Uterus (tissue), 2 donors: ENCODE results near the gene CACNA2D1.

ENCODE experiments used
- CTCF ChIP-seq, 4 experiments: fragments of 200-600 bp in 2 of 4; fragments of 450-650 bp in 2 of 4; sonication (generic) in 2 of 4; IDR thresholded peaks; one replicate each; pipeline ENCODE4 v1.5.1; 2016 to 2019; ENCODE audit warnings: antibody characterized with exemption in 4 of 4, mild to moderate bottlenecking in 2 of 4, moderate library complexity in 1 of 4
- POLR2A ChIP-seq, 2 donors: fragments of 450-650 bp; IDR thresholded peaks; one replicate each; pipeline ENCODE4 v1.6.1; 2016; ENCODE audit warnings: antibody characterized with exemption in 2 of 2, mild to moderate bottlenecking in 1 of 2, moderate library complexity in 1 of 2

- TF ChIP-seq CTCF (IDR thresholded peaks at IDR 0.05) (no peak), POLR2A (IDR thresholded peaks at IDR 0.05) (no peak)
These were observed 240.6 kb downstream of the CACNA2D1 start for GRCh38 chr7:82202965-82203364.
